OCI-LY3 (cell line): ENCODE measurements around the gene CREB3L1.

Experiments
- CTCF ChIP-seq: fragments of 200-600, 300-600 bp; sonication (generic); IDR thresholded peaks from 2 replicates; pipeline ENCODE4 v1.5.1; 2014; ENCODE audit warnings: antibody characterized with exemption, low read length, low read depth
- EZH2phosphoT487 ChIP-seq: fragments of 200-600 bp; shearing (Covaris generic); IDR thresholded peaks from 2 replicates; pipeline ENCODE4 v1.6.1; 2018; ENCODE audit warnings: antibody characterized with exemption, mixed run types, low read depth

GRCh38 chr11:46360878-46361277, 83.4 kb downstream of the CREB3L1 start:
- TF ChIP-seq CTCF, result no peak
- TF ChIP-seq EZH2phosphoT487, result no peak
